Measurements from ENCODE around the gene JKAMP. TPM values are rescaled to one million over a fixed set of nuclear protein-coding genes. Genes with fewer than 3 reads are reported as not detected.

The JKAMP gene
- total RNA-seq, 1 donor from 2014 or later: 45.5 TPM

- TF ChIP-seq, protein P1, sequence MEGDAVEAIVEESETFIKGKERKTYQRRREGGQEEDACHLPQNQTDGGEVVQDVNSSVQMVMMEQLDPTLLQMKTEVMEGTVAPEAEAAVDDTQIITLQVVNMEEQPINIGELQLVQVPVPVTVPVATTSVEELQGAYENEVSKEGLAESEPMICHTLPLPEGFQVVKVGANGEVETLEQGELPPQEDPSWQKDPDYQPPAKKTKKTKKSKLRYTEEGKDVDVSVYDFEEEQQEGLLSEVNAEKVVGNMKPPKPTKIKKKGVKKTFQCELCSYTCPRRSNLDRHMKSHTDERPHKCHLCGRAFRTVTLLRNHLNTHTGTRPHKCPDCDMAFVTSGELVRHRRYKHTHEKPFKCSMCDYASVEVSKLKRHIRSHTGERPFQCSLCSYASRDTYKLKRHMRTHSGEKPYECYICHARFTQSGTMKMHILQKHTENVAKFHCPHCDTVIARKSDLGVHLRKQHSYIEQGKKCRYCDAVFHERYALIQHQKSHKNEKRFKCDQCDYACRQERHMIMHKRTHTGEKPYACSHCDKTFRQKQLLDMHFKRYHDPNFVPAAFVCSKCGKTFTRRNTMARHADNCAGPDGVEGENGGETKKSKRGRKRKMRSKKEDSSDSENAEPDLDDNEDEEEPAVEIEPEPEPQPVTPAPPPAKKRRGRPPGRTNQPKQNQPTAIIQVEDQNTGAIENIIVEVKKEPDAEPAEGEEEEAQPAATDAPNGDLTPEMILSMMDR (IDR thresholded peaks at IDR 0.05): no peak
- Mint-ChIP-seq H3K27me3 (ENCODE audit: low read depth) (no peaks in the 10 kb centered on the region), H3K36me3 (ENCODE audit: low read depth) (peaks cover 31% of the 10 kb centered on the region), H3K9me3 (ENCODE audit: low read depth) (peaks cover 9% of the 10 kb centered on the region), H3K27ac (ENCODE audit: unreplicated experiment) (no peak overlapping the region), H3K4me3 (ENCODE audit: unreplicated experiment) (no peak overlapping the region), H3K4me1 (ENCODE audit: low read depth) (peaks cover 18% of the 10 kb centered on the region)
- no peak for DNase-seq (ENCODE audit: low spot score)
Measured at GRCh38 chr14:59460378-59460777, 23.9 kb upstream of the JKAMP start.

DNA sequence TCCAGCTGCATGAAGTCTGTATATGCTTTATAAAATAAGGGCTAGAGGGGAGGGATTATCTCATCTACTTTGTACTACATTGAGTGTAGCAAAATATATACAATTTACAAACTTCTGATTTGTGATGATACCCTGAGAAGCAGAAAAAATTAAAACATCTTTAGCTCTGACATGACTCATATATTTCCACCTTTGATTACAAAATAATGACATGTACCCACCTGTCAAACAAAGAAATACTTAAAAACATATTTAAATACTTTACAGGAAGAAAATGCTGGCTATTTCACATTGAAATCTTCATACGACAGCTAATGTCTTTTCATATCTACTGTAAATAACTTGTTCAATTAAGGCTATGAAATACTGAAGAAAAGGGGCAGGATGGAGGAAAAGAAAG is 22.4 kb upstream of the JKAMP start:
- TF ChIP-seq, protein P1 (IDR thresholded peaks at IDR 0.05): no peak
- Mint-ChIP-seq H3K9me3 (ENCODE audit: low read depth) (peaks cover 8% of the 10 kb centered on the region), H3K4me3 (ENCODE audit: unreplicated experiment) (no peak overlapping the region), H3K27ac (ENCODE audit: unreplicated experiment) (no peak overlapping the region), H3K36me3 (ENCODE audit: low read depth) (peaks cover 22% of the 10 kb centered on the region), H3K27me3 (ENCODE audit: low read depth) (no peaks in the 10 kb centered on the region), H3K4me1 (ENCODE audit: low read depth) (peaks cover 16% of the 10 kb centered on the region)
- DNase-seq (ENCODE audit: low spot score): no peak

GRCh38 chr14:59463787-59464485 is 20.4 kb upstream of the JKAMP start:
- Mint-ChIP-seq H3K9me3 (ENCODE audit: low read depth) (no peaks in the 10 kb centered on the region), H3K27me3 (ENCODE audit: low read depth) (no peaks in the 10 kb centered on the region), H3K36me3 (ENCODE audit: low read depth) (peaks cover 14% of the 10 kb centered on the region), H3K27ac (ENCODE audit: unreplicated experiment) (peak overlapping the region; percentile 38), H3K4me3 (ENCODE audit: unreplicated experiment) (peak overlapping the region; percentile 79), H3K4me1 (ENCODE audit: low read depth) (peaks cover 16% of the 10 kb centered on the region)
- no peak for DNase-seq (ENCODE audit: low spot score)
- TF ChIP-seq, protein P1 (IDR thresholded peaks at IDR 0.05): no peak

DNA sequence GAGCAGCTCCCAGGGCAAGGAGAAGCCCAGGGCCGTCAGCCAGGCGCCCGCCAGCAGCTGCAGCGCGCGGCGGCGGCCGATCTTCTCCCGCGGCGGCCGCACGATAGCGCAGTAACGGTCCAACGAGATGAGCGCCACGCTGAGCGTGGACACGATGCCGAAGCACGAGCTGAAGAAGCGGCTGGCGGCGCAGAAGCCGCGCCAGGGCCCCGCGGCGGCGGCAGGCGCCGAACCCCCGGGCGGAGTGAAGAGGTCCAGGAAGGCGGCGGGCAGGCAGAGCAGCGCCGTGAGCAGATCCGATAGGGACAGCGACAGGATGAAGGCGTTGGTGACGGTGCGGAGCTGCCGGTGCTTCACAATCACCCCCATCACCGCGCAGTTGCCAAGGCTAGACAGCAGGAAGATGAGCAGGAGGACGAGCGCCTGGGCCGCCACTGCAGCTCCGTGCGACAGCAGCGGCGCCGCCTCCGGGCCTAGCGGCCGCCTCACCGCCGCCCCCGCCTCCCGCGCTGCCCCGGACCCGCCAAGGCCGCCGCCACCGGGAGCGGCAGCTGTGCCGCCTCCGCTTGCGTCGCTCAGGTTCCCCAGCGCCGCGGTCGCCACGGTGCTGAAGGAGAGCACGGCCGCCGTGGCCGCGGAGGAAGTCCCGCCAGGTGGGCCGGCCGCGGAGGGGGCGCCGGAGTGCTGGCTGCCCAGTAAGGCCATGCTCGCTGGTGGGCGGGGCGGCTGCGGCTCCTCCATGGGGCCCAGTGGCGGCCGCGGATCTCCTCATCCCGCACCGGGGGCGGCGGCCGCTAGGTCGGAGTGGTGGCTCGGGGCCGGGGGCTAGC is 19.6 kb upstream of the JKAMP start:
- H3K4me1 Mint-ChIP-seq (ENCODE audit: low read depth): peaks cover 16% of the 10 kb centered on the region
- H3K9me3 Mint-ChIP-seq (ENCODE audit: low read depth): no peaks in the 10 kb centered on the region
- H3K4me3 Mint-ChIP-seq (ENCODE audit: unreplicated experiment): peak overlapping the region; percentile 79
- no peaks in the 10 kb centered on the region for H3K27me3 Mint-ChIP-seq (ENCODE audit: low read depth)
- peak; percentile 93 for DNase-seq (ENCODE audit: low spot score)
- peaks cover 11% of the 10 kb centered on the region for H3K36me3 Mint-ChIP-seq (ENCODE audit: low read depth)
- peak overlapping the region; percentile 83 for H3K27ac Mint-ChIP-seq (ENCODE audit: unreplicated experiment)
- TF ChIP-seq, protein P1 (IDR thresholded peaks at IDR 0.05): no peak

- peak within 1 kb of the TSS; percentile 83 for H3K27ac Mint-ChIP-seq (ENCODE audit: unreplicated experiment)
Measured at GRCh38 chr14:59465316-59466135, 18.8 kb upstream of the JKAMP start, which contains the start of gene GPR135. GPR135 (minus strand) TSS chr14:59465380; CDS start chr14:59465226, 154 bp downstream.

More at GRCh38 chr14:59465316-59466135, 18.8 kb upstream of the JKAMP start, which contains the start of gene GPR135:
- no peak for DNase-seq (ENCODE audit: low spot score)
- Mint-ChIP-seq H3K4me1 (ENCODE audit: low read depth) (peaks cover 16% of the 10 kb centered on the region), H3K4me3 (ENCODE audit: unreplicated experiment) (peak within 1 kb of the TSS; percentile 79), H3K9me3 (ENCODE audit: low read depth) (no peaks in the 10 kb centered on the region), H3K27me3 (ENCODE audit: low read depth) (no peaks in the 10 kb centered on the region), H3K36me3 (ENCODE audit: low read depth) (peaks cover 7% of the 10 kb centered on the region)
- TF ChIP-seq, protein P1 (IDR thresholded peaks at IDR 0.05): no peak
